C4-2B (cell line): Measurements from ENCODE around the gene PGRMC2.

ENCODE experiments used
- CTCF ChIP-seq: fragments of 450-650 bp; conservative IDR thresholded peaks from 2 replicates; pipeline ENCODE4 v1.5.1; 2017; ENCODE audit warnings: mild to moderate bottlenecking
- ZFX ChIP-seq: fragments of 450-650 bp; IDR thresholded peaks from 2 replicates; pipeline ENCODE4 v1.6.1; 2017

- TF ChIP-seq CTCF (no peak), ZFX (no peak)
Observed at GRCh38 chr4:128285085-128285997, 2.3 kb downstream of the PGRMC2 start.
